Measurements from ENCODE around the gene ZDHHC11. TPM values are rescaled to one million over a fixed set of nuclear protein-coding genes. Genes with fewer than 3 reads are reported as not detected.

ZDHHC11 gene
- total RNA-seq, 1 donor from 2014 or later = 6.3 TPM

GRCh38 chr5:865168-865521 lies 14.4 kb upstream of the ZDHHC11 start:
- H3K9me3 Mint-ChIP-seq (ENCODE audit: unreplicated experiment) = no peaks in the 10 kb centered on the region
- DNase-seq (ENCODE audit: extremely low spot score, unreplicated experiment) = no peak
- H3K36me3 Mint-ChIP-seq (ENCODE audit: unreplicated experiment) = peaks cover 42% of the 10 kb centered on the region
- H3K27ac Mint-ChIP-seq (ENCODE audit: unreplicated experiment) = no peak overlapping the region
- no peaks in the 10 kb centered on the region for H3K27me3 Mint-ChIP-seq (ENCODE audit: unreplicated experiment)
- H3K4me3 Mint-ChIP-seq (ENCODE audit: unreplicated experiment) = no peak overlapping the region
- no peaks in the 10 kb centered on the region for H3K4me1 Mint-ChIP-seq (ENCODE audit: unreplicated experiment)
- no peak for TF ChIP-seq CTCF (IDR thresholded peaks at IDR 0.05)

GRCh38 chr5:864492-865167 lies 13.8 kb upstream of the ZDHHC11 start:
- Mint-ChIP-seq H3K36me3 (ENCODE audit: unreplicated experiment) (peaks cover 40% of the 10 kb centered on the region), H3K4me1 (ENCODE audit: unreplicated experiment) (no peaks in the 10 kb centered on the region), H3K27ac (ENCODE audit: unreplicated experiment) (no peak overlapping the region), H3K9me3 (ENCODE audit: unreplicated experiment) (no peaks in the 10 kb centered on the region), H3K4me3 (ENCODE audit: unreplicated experiment) (no peak overlapping the region), H3K27me3 (ENCODE audit: unreplicated experiment) (no peaks in the 10 kb centered on the region)
- DNase-seq (ENCODE audit: extremely low spot score, unreplicated experiment) = no peak
- TF ChIP-seq CTCF (IDR thresholded peaks at IDR 0.05) = no peak

GRCh38 chr5:863244-863805 lies 12.5 kb upstream of the ZDHHC11 start:
- no peak for TF ChIP-seq CTCF (IDR thresholded peaks at IDR 0.05)
- Mint-ChIP-seq H3K36me3 (ENCODE audit: unreplicated experiment) (peaks cover 30% of the 10 kb centered on the region), H3K4me3 (ENCODE audit: unreplicated experiment) (no peak overlapping the region), H3K9me3 (ENCODE audit: unreplicated experiment) (no peaks in the 10 kb centered on the region), H3K4me1 (ENCODE audit: unreplicated experiment) (no peaks in the 10 kb centered on the region), H3K27ac (ENCODE audit: unreplicated experiment) (no peak overlapping the region), H3K27me3 (ENCODE audit: unreplicated experiment) (no peaks in the 10 kb centered on the region)
- DNase-seq (ENCODE audit: extremely low spot score, unreplicated experiment) = no peak

GRCh38 chr5:862367-863243 lies 11.8 kb upstream of the ZDHHC11 start:
- H3K9me3 Mint-ChIP-seq (ENCODE audit: unreplicated experiment) = no peaks in the 10 kb centered on the region
- H3K4me1 Mint-ChIP-seq (ENCODE audit: unreplicated experiment) = no peaks in the 10 kb centered on the region
- no peak overlapping the region for H3K4me3 Mint-ChIP-seq (ENCODE audit: unreplicated experiment)
- TF ChIP-seq CTCF (IDR thresholded peaks at IDR 0.05) = no peak
- H3K27ac Mint-ChIP-seq (ENCODE audit: unreplicated experiment) = no peak overlapping the region
- H3K36me3 Mint-ChIP-seq (ENCODE audit: unreplicated experiment) = peaks cover 23% of the 10 kb centered on the region
- H3K27me3 Mint-ChIP-seq (ENCODE audit: unreplicated experiment) = no peaks in the 10 kb centered on the region
- DNase-seq (ENCODE audit: extremely low spot score, unreplicated experiment) = no peak
